Measurements from ENCODE around the gene PTS.

DNA sequence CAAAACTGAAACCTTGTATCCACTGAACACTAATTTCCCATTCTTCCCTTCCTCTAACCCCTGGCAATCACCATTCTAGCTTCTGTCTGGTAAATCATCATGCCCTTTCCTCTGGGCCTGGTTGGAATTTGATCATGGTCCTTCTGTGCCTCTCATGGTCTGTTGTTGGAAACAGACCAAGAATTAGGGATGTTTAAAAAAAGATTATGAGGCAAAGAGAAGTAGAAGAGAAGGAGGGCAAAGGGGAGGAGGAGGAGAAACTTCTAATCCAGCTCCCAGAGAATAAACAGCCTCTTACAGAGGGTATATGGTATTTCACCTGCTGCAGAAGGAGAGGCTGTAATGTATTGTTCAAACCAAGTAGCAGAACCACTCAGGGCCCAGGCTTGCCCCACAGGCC lies 40.3 kb upstream of the PTS start:
- TF ChIP-seq, protein P1, sequence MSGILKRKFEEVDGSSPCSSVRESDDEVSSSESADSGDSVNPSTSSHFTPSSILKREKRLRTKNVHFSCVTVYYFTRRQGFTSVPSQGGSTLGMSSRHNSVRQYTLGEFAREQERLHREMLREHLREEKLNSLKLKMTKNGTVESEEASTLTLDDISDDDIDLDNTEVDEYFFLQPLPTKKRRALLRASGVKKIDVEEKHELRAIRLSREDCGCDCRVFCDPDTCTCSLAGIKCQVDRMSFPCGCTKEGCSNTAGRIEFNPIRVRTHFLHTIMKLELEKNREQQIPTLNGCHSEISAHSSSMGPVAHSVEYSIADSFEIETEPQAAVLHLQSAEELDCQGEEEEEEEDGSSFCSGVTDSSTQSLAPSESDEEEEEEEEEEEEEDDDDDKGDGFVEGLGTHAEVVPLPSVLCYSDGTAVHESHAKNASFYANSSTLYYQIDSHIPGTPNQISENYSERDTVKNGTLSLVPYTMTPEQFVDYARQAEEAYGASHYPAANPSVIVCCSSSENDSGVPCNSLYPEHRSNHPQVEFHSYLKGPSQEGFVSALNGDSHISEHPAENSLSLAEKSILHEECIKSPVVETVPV (CRISPR knock-in tag; IDR thresholded peaks at IDR 0.05) = no peak
- no peak for TF ChIP-seq PPARA (CRISPR knock-in tag; IDR thresholded peaks at IDR 0.05; ENCODE audit: borderline replicate concordance)
- TF ChIP-seq, protein P2, sequence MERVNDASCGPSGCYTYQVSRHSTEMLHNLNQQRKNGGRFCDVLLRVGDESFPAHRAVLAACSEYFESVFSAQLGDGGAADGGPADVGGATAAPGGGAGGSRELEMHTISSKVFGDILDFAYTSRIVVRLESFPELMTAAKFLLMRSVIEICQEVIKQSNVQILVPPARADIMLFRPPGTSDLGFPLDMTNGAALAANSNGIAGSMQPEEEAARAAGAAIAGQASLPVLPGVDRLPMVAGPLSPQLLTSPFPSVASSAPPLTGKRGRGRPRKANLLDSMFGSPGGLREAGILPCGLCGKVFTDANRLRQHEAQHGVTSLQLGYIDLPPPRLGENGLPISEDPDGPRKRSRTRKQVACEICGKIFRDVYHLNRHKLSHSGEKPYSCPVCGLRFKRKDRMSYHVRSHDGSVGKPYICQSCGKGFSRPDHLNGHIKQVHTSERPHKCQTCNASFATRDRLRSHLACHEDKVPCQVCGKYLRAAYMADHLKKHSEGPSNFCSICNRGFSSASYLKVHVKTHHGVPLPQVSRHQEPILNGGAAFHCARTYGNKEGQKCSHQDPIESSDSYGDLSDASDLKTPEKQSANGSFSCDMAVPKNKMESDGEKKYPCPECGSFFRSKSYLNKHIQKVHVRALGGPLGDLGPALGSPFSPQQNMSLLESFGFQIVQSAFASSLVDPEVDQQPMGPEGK (CRISPR knock-in tag; IDR thresholded peaks at IDR 0.05; ENCODE audit: borderline replicate concordance) = no peak
